CD14-positive monocyte (primary cell): ENCODE data around the gene FBXO31. TPM values are rescaled to one million over a fixed set of nuclear protein-coding genes. Genes with fewer than 3 reads are reported as not detected.
A peak's percentile ranks its signal among the peaks of the same experiment; 100 is the strongest.

ENCODE experiments used
- DNase-seq, 3 donors: peaks; one replicate each; pipeline ENCODE4 v3.0.0-alpha.2; 2011 to 2022
- H2AFZ ChIP-seq: 2 replicates; pipeline ENCODE4 v1.6.0; 2012; ENCODE audit warnings: mild to moderate bottlenecking, low read depth, low read length, inconsistent platforms; ENCODE audit not compliant: insufficient read depth, poor library complexity, severe bottlenecking
- H3K27ac ChIP-seq, 2 donors: 1 replicate in 1 of 2; 2 replicates in 1 of 2; pipeline ENCODE4 v1.5.1; 2012 to 2013; ENCODE audit warnings: low read length in 2 of 2, control low read depth in 1 of 2, inconsistent platforms in 1 of 2, low read depth in 1 of 2, mild to moderate bottlenecking in 1 of 2
- H3K27me3 ChIP-seq, 2 donors: one replicate each; pipeline versions ENCODE4 v1.6.0 to v1.6.1; 2011 to 2013; ENCODE audit warnings: low read length in 2 of 2; ENCODE audit not compliant: control insufficient read depth in 2 of 2, insufficient read depth in 2 of 2
- H3K36me3 ChIP-seq, 2 donors: replicated peaks in 1 of 2; 1 replicate in 1 of 2; 2 replicates in 1 of 2; pipeline versions ENCODE4 v1.5.1 to v1.6.1; 2012 to 2013; ENCODE audit warnings: low read length in 2 of 2, control low read depth in 1 of 2, inconsistent platforms in 1 of 2, mild to moderate bottlenecking in 1 of 2; ENCODE audit not compliant: insufficient read depth in 2 of 2, control insufficient read depth in 1 of 2
- H3K4me1 ChIP-seq, 2 donors: 1 replicate in 1 of 2; 2 replicates in 1 of 2; pipeline versions ENCODE4 v1.5.1 to v1.6.1; 2012 to 2013; ENCODE audit warnings: low read length in 2 of 2, control low read depth in 1 of 2, inconsistent platforms in 1 of 2, mild to moderate bottlenecking in 1 of 2, moderate library complexity in 1 of 2; ENCODE audit not compliant: insufficient read depth in 2 of 2, control insufficient read depth in 1 of 2
- H3K4me2 ChIP-seq: replicated peaks from 2 replicates; pipeline ENCODE3; 2012; ENCODE audit warnings: low read length, moderate library complexity, mild to moderate bottlenecking; ENCODE audit not compliant: poor library complexity, severe bottlenecking; ENCODE audit errors: extremely low read depth
- H3K4me3 ChIP-seq, 3 experiments: fragments of 200-600 bp in 1 of 3; sonication (generic) in 1 of 3; replicated peaks in 1 of 3; 1 replicate in 2 of 3; 2 replicates in 1 of 3; pipeline ENCODE4 v1.5.1; 2011 to 2013; ENCODE audit warnings: low read length in 3 of 3, mild to moderate bottlenecking in 3 of 3, control low read depth in 2 of 3, low read depth in 2 of 3, inconsistent platforms in 1 of 3, moderate library complexity in 1 of 3
- H3K79me2 ChIP-seq: 2 replicates; pipeline ENCODE4 v1.6.0; 2012; ENCODE audit warnings: mild to moderate bottlenecking, control low read depth, inconsistent platforms, low read length, moderate library complexity; ENCODE audit not compliant: insufficient read depth
- H3K9ac ChIP-seq: 2 replicates; pipeline ENCODE4 v1.6.0; 2017; ENCODE audit warnings: low read length, mild to moderate bottlenecking; ENCODE audit not compliant: insufficient read depth, poor library complexity, severe bottlenecking
- H3K9me3 ChIP-seq, 2 donors: replicated peaks in 1 of 2; 1 replicate in 1 of 2; 2 replicates in 1 of 2; pipeline versions ENCODE4 v1.5.1 to v1.6.1; 2012 to 2013; ENCODE audit warnings: low read length in 2 of 2, control low read depth in 1 of 2; ENCODE audit not compliant: control insufficient read depth in 1 of 2, insufficient read depth in 1 of 2
- H4K20me1 ChIP-seq: 2 replicates; pipeline ENCODE4 v1.6.0; 2012; ENCODE audit warnings: mild to moderate bottlenecking, low read length, control low read depth, moderate library complexity; ENCODE audit not compliant: insufficient read depth
- H3K27ac Mint-ChIP-seq, 7 donors: one replicate each; pipeline ENCODE4 v1.8.0; 2020; ENCODE audit warnings: mild to moderate bottlenecking in 7 of 7, mixed read lengths in 7 of 7, moderate library complexity in 6 of 7, inconsistent platforms in 2 of 7
- H3K27me3 Mint-ChIP-seq, 3 donors: one replicate each; pipeline ENCODE4 v1.8.0; 2021 to 2022; ENCODE audit warnings: low read depth in 3 of 3, mild to moderate bottlenecking in 3 of 3, mixed read lengths in 3 of 3, moderate library complexity in 3 of 3, inconsistent platforms in 1 of 3
- H3K36me3 Mint-ChIP-seq, 2 donors: one replicate each; pipeline ENCODE4 v1.8.0; 2020; ENCODE audit warnings: mixed read lengths in 2 of 2, inconsistent platforms in 1 of 2, mild to moderate bottlenecking in 1 of 2
- H3K4me1 Mint-ChIP-seq: one replicate; pipeline ENCODE4 v1.8.0; 2020; ENCODE audit warnings: mild to moderate bottlenecking, mixed read lengths
- H3K4me3 Mint-ChIP-seq, 2 donors: one replicate each; pipeline ENCODE4 v1.8.0; 2020; ENCODE audit warnings: mild to moderate bottlenecking in 2 of 2, mixed read lengths in 2 of 2, moderate library complexity in 1 of 2
- H3K9me3 Mint-ChIP-seq, 7 donors: one replicate each; pipeline ENCODE4 v1.8.0; 2020 to 2022; ENCODE audit warnings: mixed read lengths in 7 of 7, mild to moderate bottlenecking in 6 of 7, moderate library complexity in 6 of 7, inconsistent platforms in 2 of 7
- WGBS: methylation state at CpG from one replicate; pipeline ENCODE4 v1.1.5; 2013; ENCODE audit warnings: missing lambda C conversion rate; ENCODE audit not compliant: insufficient coverage; 5-methylcytosine and 5-hydroxymethylcytosine counted together
- intact Hi-C, 2 donors: fragments of 100-400 bp; cut with micrococcal nuclease; formaldehyde crosslinking; loops; one replicate each; pipeline versions ENCODE4 v1.15.0 to v1.15.1; 2023
- polyA plus RNA-seq, 3 donors: library from polyadenylated mRNA; depleted of rRNA in 1 of 3; unstranded in 2 of 3; stranded (reverse) in 1 of 3; fragments of 300-500 nt in 2 of 3; fragments of >200 nt in 1 of 3; fragmentation: Illumina TruSeq in 2 of 3; gene quantifications; 1 replicate in 2 of 3; 2 replicates in 1 of 3; pipeline ENCODE4 v1.2.3, GENCODE V29; 2012 to 2021
- TF ChIP-seq, protein P1 (sequence below): fragments of 200-600 bp; IDR thresholded peaks from one replicate; pipeline ENCODE4 v1.8.0; 2022; ENCODE audit warnings: antibody characterized with exemption, mild to moderate bottlenecking

FBXO31 gene
- polyA plus RNA-seq, 3 donors, result 2.0 to 5.6 (median 3.3) TPM

DNA sequence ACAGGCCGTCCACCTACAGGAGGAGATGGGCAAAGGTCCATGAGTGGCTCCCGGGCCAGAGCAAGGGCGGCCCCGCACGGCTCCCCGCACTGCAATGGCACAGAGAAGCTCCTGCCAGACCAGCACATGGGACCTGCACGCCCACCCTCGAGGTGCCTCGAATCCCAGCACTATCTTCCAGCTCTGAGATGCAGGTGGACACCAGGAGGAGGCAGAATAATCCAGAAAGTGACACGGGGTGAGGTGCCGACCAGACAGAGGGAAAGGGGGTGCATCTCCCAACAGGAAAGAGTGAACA is 39.9 kb downstream of the FBXO31 start:
- intact Hi-C loops, result no loop called here
- Mint-ChIP-seq H3K27ac (no peak overlapping the region), H3K27me3 (peaks cover 0 to 14% (median 6%) of the 10 kb centered on the region in 3 donors), H3K4me1 (peaks cover 6% of the 10 kb centered on the region), H3K9me3 (peaks cover 0 to 7% (median 2%) of the 10 kb centered on the region in 7 donors), H3K4me3 (no peak overlapping the region), H3K36me3 (peaks cover 53 to 61% of the 10 kb centered on the region in 2 donors)
- no peak overlapping the region for H3K9ac ChIP-seq
- H4K20me1 ChIP-seq, result no peaks in the 10 kb centered on the region
- H3K79me2 ChIP-seq, result no peaks in the 10 kb centered on the region
- 93% methylated on average over 11 of the region's 11 CpGs for WGBS
- no peak overlapping the region for H3K27ac ChIP-seq
- H3K4me2 ChIP-seq, result no peak overlapping the region
- no peaks in the 10 kb centered on the region for H3K9me3 ChIP-seq
- DNase-seq, result no peak
- no peaks in the 10 kb centered on the region for H3K4me1 ChIP-seq
- peaks cover 8 to 13% of the 10 kb centered on the region in 2 donors for H3K36me3 ChIP-seq
- H3K27me3 ChIP-seq, result no peaks in the 10 kb centered on the region
- TF ChIP-seq, protein P1, sequence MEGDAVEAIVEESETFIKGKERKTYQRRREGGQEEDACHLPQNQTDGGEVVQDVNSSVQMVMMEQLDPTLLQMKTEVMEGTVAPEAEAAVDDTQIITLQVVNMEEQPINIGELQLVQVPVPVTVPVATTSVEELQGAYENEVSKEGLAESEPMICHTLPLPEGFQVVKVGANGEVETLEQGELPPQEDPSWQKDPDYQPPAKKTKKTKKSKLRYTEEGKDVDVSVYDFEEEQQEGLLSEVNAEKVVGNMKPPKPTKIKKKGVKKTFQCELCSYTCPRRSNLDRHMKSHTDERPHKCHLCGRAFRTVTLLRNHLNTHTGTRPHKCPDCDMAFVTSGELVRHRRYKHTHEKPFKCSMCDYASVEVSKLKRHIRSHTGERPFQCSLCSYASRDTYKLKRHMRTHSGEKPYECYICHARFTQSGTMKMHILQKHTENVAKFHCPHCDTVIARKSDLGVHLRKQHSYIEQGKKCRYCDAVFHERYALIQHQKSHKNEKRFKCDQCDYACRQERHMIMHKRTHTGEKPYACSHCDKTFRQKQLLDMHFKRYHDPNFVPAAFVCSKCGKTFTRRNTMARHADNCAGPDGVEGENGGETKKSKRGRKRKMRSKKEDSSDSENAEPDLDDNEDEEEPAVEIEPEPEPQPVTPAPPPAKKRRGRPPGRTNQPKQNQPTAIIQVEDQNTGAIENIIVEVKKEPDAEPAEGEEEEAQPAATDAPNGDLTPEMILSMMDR, result no peak
- no peak overlapping the region for H2AFZ ChIP-seq
- no peak overlapping the region for H3K4me3 ChIP-seq

DNA sequence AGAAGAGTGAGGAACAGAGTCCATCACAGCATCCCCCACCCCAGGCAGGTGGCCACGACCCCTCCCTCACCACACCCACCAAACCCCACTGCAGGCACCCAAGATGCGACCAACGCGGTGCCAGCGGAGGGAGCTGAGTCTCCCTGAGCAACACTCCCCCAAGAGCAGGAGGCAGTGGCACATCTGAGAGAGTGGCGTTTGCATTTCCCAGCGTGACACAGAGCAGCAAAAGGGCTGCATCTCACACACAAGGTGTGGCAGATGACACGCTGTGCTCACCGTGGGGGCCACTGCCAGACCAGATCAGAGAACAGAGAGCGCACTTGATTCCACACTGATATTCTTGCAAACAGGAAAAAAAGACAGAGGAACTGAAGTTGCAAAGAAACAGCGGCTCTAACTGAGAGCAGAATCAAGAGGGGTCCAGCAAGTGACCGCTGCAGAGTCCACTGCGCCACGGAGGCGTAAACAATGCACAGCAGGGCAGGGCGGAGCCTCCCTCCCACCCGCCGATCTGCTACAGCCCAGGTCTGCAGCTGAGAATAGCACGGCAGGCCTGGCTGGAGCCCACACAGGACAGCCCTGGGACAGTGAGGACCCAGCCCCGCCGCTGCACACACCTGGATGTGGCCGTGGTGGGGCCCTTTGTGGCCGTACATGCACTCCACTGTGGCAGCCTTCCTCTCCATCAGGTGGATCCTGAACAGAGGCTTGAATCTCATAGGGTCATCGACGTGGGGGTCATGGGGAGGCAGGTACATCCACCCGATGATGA is 40.4 kb downstream of the FBXO31 start:
- 92% methylated on average over 25 of the region's 26 CpGs for WGBS
- Histone ChIP-seq H3K9me3 (no peaks in the 10 kb centered on the region), H3K79me2 (no peaks in the 10 kb centered on the region), H2AFZ (no peak overlapping the region), H3K4me2 (no peak overlapping the region), H3K9ac (no peak overlapping the region), H4K20me1 (no peaks in the 10 kb centered on the region), H3K27ac (no peak overlapping the region), H3K27me3 (no peaks in the 10 kb centered on the region), H3K4me1 (no peaks in the 10 kb centered on the region), H3K4me3 (no peak overlapping the region), H3K36me3 (peaks cover 8 to 13% of the 10 kb centered on the region in 2 donors)
- intact Hi-C loops, result no loop called here
- Mint-ChIP-seq H3K9me3 (peaks cover 0 to 8% (median 2%) of the 10 kb centered on the region in 7 donors), H3K27me3 (peaks cover 0 to 15% (median 7%) of the 10 kb centered on the region in 3 donors), H3K4me3 (no peak overlapping the region), H3K36me3 (peaks cover 55 to 64% of the 10 kb centered on the region in 2 donors), H3K4me1 (peaks cover 6% of the 10 kb centered on the region), H3K27ac (peak overlapping the region in 1 of 7 donors; percentile 0)
- TF ChIP-seq, protein P1, result no peak
- no peak for DNase-seq
